Mucosa of descending colon (tissue), 3 donors: Measurements from ENCODE around the gene SYCP2. TPM values are rescaled to one million over a fixed set of nuclear protein-coding genes. Genes with fewer than 3 reads are reported as not detected.

Source experiments
- ATAC-seq: fragments of 200-7000 bp; cut with Tn5 transposase; one replicate; pipeline ENCODE4 v1.9.1; 2020; ENCODE audit warnings: mild to moderate bottlenecking, moderate library complexity
- DNase-seq, 3 donors: peaks; one replicate each; pipeline ENCODE4 v3.0.0-alpha.2; 2020
- H3K36me3 ChIP-seq: fragments of 200-600 bp; one replicate; pipeline ENCODE4 v1.8.0; 2021; ENCODE audit warnings: low read depth, mild to moderate bottlenecking
- H3K4me1 ChIP-seq: fragments of 200-600 bp; one replicate; pipeline ENCODE4 v1.8.0; 2021; ENCODE audit warnings: low read depth, mild to moderate bottlenecking
- H3K4me3 ChIP-seq: fragments of 200-600 bp; one replicate; pipeline ENCODE4 v1.8.0; 2021; ENCODE audit warnings: mild to moderate bottlenecking
- H3K9me3 ChIP-seq: fragments of 200-600 bp; one replicate; pipeline ENCODE4 v1.8.0; 2021; ENCODE audit warnings: mild to moderate bottlenecking
- CTCF ChIP-seq: fragments of 200-600 bp; IDR thresholded peaks from one replicate; pipeline ENCODE4 v1.8.0; 2022; ENCODE audit warnings: antibody characterized with exemption, mild to moderate bottlenecking
- intact Hi-C, 2 donors: fragments of 100-400 bp; cut with DNase I in 1 of 2; cut with micrococcal nuclease in 1 of 2; formaldehyde crosslinking; loops; one replicate each; pipeline versions ENCODE4 v1.11.0 to v1.11.1; 2022; cut with DNase I, micrococcal nuclease
- long read RNA-seq, 2 donors: library from polyadenylated mRNA; unstranded; transcript quantifications; one replicate each; pipeline ENCODE4 v2.0.0, GENCODE V29; 2019 to 2021
- total RNA-seq, 3 donors: library from RNA; stranded (reverse); fragmentation: NEBNext Ultra II Directional in 2 of 3; extraction: Animal tissue kit (Norgen Biotek cat#: 25700) in 2 of 3; gene quantifications; one replicate each; pipeline versions ENCODE4 v1.2.1 to v1.2.4, GENCODE V29; 2021 to 2023
- donor health status: DM: no; HTN: no; CAD: no; lungs with moderate emphysema.
- donor health status: DM: no; HTN: no; CAD: no.
- donor health status: DM: no; HTN: yes; CAD: no.

Gene SYCP2
- 1 to 10 TPM in 2 of 3 donors, under 1 TPM in 1; 0.78 to 1.6 (median 1.3) TPM for total RNA-seq
- long read RNA-seq, donor 1 = 0 reads
- long read RNA-seq, donor 2 = 0 reads

- intact Hi-C loops = no loop called here
- H3K4me3 ChIP-seq = peak within 1 kb of the TSS; percentile 28
- H3K4me1 ChIP-seq = peaks cover 17% of the 10 kb centered on the region
- no peaks in the 10 kb centered on the region for H3K9me3 ChIP-seq
- no peak for TF ChIP-seq CTCF
- DNase-seq (peak; percentile 53 to 65 (median 64)), ATAC-seq (peak; percentile 63)
- no peaks in the 10 kb centered on the region for H3K36me3 ChIP-seq
Observed at GRCh38 chr20:59933296-59933848, at the start of gene SYCP2. TSS of gene SYCP2 (minus strand) at chr20:59933637. CDS start at chr20:59922413, 11,224 bp downstream.

- no peak for TF ChIP-seq CTCF
- Histone ChIP-seq H3K9me3 (no peaks in the 10 kb centered on the region), H3K4me1 (no peaks in the 10 kb centered on the region), H3K36me3 (no peaks in the 10 kb centered on the region), H3K4me3 (no peak overlapping the region)
- intact Hi-C loops = no loop called here
- DNase-seq (no peak), ATAC-seq (no peak)
Observed at GRCh38 chr20:59983076-59983475, 49.6 kb upstream of the SYCP2 start.

DNA sequence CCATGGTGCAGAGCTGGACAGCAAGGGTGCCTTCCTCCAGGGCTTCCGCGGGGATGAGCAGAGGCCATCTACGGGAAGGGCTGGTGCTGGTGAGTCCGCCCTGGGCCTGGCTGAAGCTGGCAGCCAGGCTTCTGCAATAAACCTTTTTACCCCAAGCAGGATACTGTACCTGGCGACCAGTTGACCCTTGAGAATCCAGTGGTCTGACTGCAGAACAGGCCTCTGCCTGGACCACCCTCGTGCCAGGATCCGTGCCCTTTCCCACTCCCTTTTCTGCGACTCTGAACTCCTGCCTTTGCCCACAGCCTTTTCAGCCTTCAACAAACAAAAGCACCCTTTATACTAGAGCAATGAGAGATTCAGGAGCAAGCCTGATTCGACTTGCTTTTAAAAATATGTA is 43.6 kb upstream of the SYCP2 start:
- TF ChIP-seq CTCF = no peak
- no peak overlapping the region for H3K4me3 ChIP-seq
- no peaks in the 10 kb centered on the region for H3K9me3 ChIP-seq
- no peaks in the 10 kb centered on the region for H3K36me3 ChIP-seq
- intact Hi-C loops = no loop called here
- no peak for DNase-seq
- H3K4me1 ChIP-seq = no peaks in the 10 kb centered on the region
- no peak for ATAC-seq

GRCh38 chr20:59976156-59976782 is 42.8 kb upstream of the SYCP2 start:
- TF ChIP-seq CTCF = no peak
- H3K9me3 ChIP-seq = no peaks in the 10 kb centered on the region
- no peaks in the 10 kb centered on the region for H3K36me3 ChIP-seq
- intact Hi-C loops = no loop called here
- DNase-seq (no peak), ATAC-seq (no peak)
- H3K4me1 ChIP-seq = no peaks in the 10 kb centered on the region
- H3K4me3 ChIP-seq = no peak overlapping the region

DNA sequence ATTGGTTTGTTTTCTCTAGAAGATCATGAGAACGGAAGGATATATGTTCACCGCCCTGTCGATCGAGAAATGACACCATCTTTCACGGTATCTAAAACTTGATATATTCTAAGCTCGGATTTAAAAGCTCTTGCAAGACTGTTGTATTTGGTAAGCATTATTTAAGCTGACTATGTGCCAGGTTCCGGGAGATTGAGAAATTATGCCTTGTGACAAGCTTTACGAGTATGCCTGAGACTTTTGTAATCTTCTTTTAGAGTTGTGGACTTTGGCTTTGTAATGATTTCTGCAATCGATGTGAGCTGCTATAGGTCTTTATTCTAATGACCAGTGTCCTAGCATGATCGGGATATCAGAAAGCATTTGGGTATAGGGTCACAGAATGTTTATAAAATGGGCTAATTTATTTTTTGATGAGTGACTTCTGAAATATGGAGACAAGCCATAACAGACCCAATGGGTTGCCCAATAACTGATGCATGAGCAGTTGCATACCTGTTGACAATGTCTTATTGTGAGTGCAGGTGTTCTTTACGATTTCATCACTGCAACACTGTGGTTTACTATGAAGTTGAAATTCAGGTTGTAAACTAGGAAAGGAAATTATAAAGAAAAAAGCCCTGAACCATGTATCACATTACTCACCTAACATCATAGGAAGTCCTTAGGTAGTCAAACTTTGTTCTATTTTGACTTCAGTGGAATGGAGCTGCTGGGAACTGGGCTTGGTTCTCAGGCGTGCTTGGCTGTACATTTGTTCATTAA is 38.8 kb upstream of the SYCP2 start:
- H3K9me3 ChIP-seq = no peaks in the 10 kb centered on the region
- TF ChIP-seq CTCF = no peak
- no peaks in the 10 kb centered on the region for H3K36me3 ChIP-seq
- H3K4me1 ChIP-seq = no peaks in the 10 kb centered on the region
- no peak overlapping the region for H3K4me3 ChIP-seq
- intact Hi-C loops = no loop called here
- DNase-seq (peak in 1 of 3 donors; percentile 26), ATAC-seq (peak; percentile 79)
